CD4-positive, alpha-beta T cell (primary cell): Measurements from ENCODE around the gene RAB8B. TPM values are rescaled to one million over a fixed set of nuclear protein-coding genes. Genes with fewer than 3 reads are reported as not detected.

Experiments used
- ATAC-seq: fragments of 200-7000 bp; cut with Tn5 transposase; one replicate; pipeline ENCODE4 v1.10.0; 2022; ENCODE audit warnings: mild to moderate bottlenecking; ENCODE audit not compliant: poor library complexity
- CTCF ChIA-PET: fragments of 350-600 bp; sonication (Branson Sonifier 250); formaldehyde crosslinking; loops from one replicate; lab custom pipeline; 2021; ENCODE audit warnings: antibody characterized with exemption, inconsistent platforms; lab: Charles Lee
- POLR2A ChIA-PET: fragments of 350-600 bp; sonication (Branson Sonifier 250); formaldehyde crosslinking; loops from one replicate; lab custom pipeline; 2021; ENCODE audit warnings: antibody characterized with exemption, inconsistent platforms; lab: Charles Lee
- DNase-seq, 14 experiments: peaks; one replicate each; pipeline ENCODE4 v3.0.0-alpha.2; 2013 to 2020; ENCODE audit warnings: mixed read lengths in 2 of 14
- H3K27ac ChIP-seq, 2 donors: one replicate each; pipeline versions ENCODE4 v1.5.1 to v1.7.0; 2013; ENCODE audit warnings: low read length in 2 of 2, low read depth in 1 of 2, mild to moderate bottlenecking in 1 of 2
- H3K27me3 ChIP-seq, 2 experiments: 1 replicate in 1 of 2; 2 replicates in 1 of 2; pipeline versions ENCODE4 v1.6.1 to v1.7.0; 2013; ENCODE audit warnings: low read length in 2 of 2, control low read depth in 1 of 2, mild to moderate bottlenecking in 1 of 2, moderate library complexity in 1 of 2; ENCODE audit not compliant: insufficient read depth in 2 of 2, control insufficient read depth in 1 of 2
- H3K36me3 ChIP-seq: one replicate; pipeline ENCODE4 v1.6.1; 2013; ENCODE audit warnings: low read length, control low read depth; ENCODE audit not compliant: insufficient read depth
- H3K4me1 ChIP-seq: one replicate; pipeline ENCODE4 v1.6.1; 2013; ENCODE audit warnings: low read length, control low read depth; ENCODE audit not compliant: insufficient read depth
- H3K4me3 ChIP-seq: one replicate; pipeline ENCODE4 v1.5.1; 2013; ENCODE audit warnings: mild to moderate bottlenecking, low read length, moderate library complexity
- H3K9me3 ChIP-seq, 2 experiments: 1 replicate in 1 of 2; 2 replicates in 1 of 2; pipeline versions ENCODE4 v1.6.1 to v1.7.0; 2013; ENCODE audit warnings: low read length in 2 of 2, mild to moderate bottlenecking in 2 of 2, control low read depth in 1 of 2, moderate library complexity in 1 of 2; ENCODE audit not compliant: control insufficient read depth in 1 of 2, insufficient read depth in 1 of 2
- H3K27ac Mint-ChIP-seq: one replicate; pipeline ENCODE4 v1.8.0; 2020; ENCODE audit warnings: mixed read lengths
- H3K27me3 Mint-ChIP-seq: one replicate; pipeline ENCODE4 v1.8.0; 2021; ENCODE audit warnings: mixed read lengths
- H3K36me3 Mint-ChIP-seq: one replicate; pipeline ENCODE4 v1.8.0; 2021; ENCODE audit warnings: low read depth, mixed read lengths
- H3K4me1 Mint-ChIP-seq: one replicate; pipeline ENCODE4 v1.8.0; 2021; ENCODE audit warnings: low read depth, mixed read lengths
- H3K4me3 Mint-ChIP-seq: one replicate; pipeline ENCODE4 v1.8.0; 2020; ENCODE audit warnings: mild to moderate bottlenecking, mixed read lengths
- H3K9me3 Mint-ChIP-seq: one replicate; pipeline ENCODE4 v1.8.0; 2020; ENCODE audit warnings: mixed read lengths
- intact Hi-C, 2 experiments: fragments of 100-400 bp; cut with DNase I in 1 of 2; cut with micrococcal nuclease in 1 of 2; formaldehyde crosslinking; loops; one replicate each; pipeline versions ENCODE4 v1.15.1 to v1.9.0; 2023 to 2025; cut with DNase I, micrococcal nuclease
- total RNA-seq, 174 experiments: library from RNA in 2 of 174; stranded (reverse) in 2 of 174; gene quantifications; one replicate each; pipeline ENCODE4 v1.2.3 and lab custom pipeline; 2021 to 2026
- TF ChIP-seq, protein P1 (sequence below): fragments of 200-600 bp; IDR thresholded peaks from one replicate; pipeline ENCODE4 v1.8.0; 2022; ENCODE audit warnings: antibody characterized with exemption, mild to moderate bottlenecking

Gene RAB8B
- total RNA-seq, 2 experiments from 2014 or later = 74.5 to 75.2 TPM

- Histone ChIP-seq H3K27me3 (no peaks in the 10 kb centered on the region), H3K36me3 (peaks cover 15% of the 10 kb centered on the region), H3K27ac (peak overlapping the region; percentile 30 to 60), H3K4me3 (no peak overlapping the region), H3K4me1 (peaks cover 33% of the 10 kb centered on the region), H3K9me3 (no peaks in the 10 kb centered on the region)
- Mint-ChIP-seq H3K4me1 (peaks cover 84% of the 10 kb centered on the region), H3K27ac (peak overlapping the region; percentile 85), H3K27me3 (no peaks in the 10 kb centered on the region), H3K9me3 (no peaks in the 10 kb centered on the region), H3K4me3 (no peak overlapping the region), H3K36me3 (peaks cover 40% of the 10 kb centered on the region)
- ChIA-PET POLR2A (interaction anchor here (0.6 to 12.0 kb wide), 13 partner anchors 9 to 877 kb away, joined by 3 to 176 read pairs (median 5); partner anchors contain the start of genes RAB8B and RPS27L), CTCF (interaction anchor here (0.7 to 3.5 kb wide), 8 partner anchors 10 to 838 kb away, joined by 3 to 9 read pairs (median 3); no protein-coding TSS in a partner anchor)
- intact Hi-C loops = loop anchor here in 1 of 2 experiments (1.0 kb wide), 1 partner anchor 37 kb away; no protein-coding TSS in a partner anchor
- TF ChIP-seq, protein P1, sequence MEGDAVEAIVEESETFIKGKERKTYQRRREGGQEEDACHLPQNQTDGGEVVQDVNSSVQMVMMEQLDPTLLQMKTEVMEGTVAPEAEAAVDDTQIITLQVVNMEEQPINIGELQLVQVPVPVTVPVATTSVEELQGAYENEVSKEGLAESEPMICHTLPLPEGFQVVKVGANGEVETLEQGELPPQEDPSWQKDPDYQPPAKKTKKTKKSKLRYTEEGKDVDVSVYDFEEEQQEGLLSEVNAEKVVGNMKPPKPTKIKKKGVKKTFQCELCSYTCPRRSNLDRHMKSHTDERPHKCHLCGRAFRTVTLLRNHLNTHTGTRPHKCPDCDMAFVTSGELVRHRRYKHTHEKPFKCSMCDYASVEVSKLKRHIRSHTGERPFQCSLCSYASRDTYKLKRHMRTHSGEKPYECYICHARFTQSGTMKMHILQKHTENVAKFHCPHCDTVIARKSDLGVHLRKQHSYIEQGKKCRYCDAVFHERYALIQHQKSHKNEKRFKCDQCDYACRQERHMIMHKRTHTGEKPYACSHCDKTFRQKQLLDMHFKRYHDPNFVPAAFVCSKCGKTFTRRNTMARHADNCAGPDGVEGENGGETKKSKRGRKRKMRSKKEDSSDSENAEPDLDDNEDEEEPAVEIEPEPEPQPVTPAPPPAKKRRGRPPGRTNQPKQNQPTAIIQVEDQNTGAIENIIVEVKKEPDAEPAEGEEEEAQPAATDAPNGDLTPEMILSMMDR = no peak
- DNase-seq (no peak), ATAC-seq (no peak)
Measured at GRCh38 chr15:63231206-63231605, 41.8 kb downstream of the RAB8B start.

GRCh38 chr15:63231706-63232105 lies 42.3 kb downstream of the RAB8B start:
- Histone ChIP-seq H3K4me3 (no peak overlapping the region), H3K4me1 (peaks cover 32% of the 10 kb centered on the region), H3K27me3 (no peaks in the 10 kb centered on the region), H3K9me3 (no peaks in the 10 kb centered on the region), H3K36me3 (peaks cover 12% of the 10 kb centered on the region), H3K27ac (peak overlapping the region; percentile 8 to 60)
- TF ChIP-seq, protein P1 = no peak
- Mint-ChIP-seq H3K4me1 (peaks cover 84% of the 10 kb centered on the region), H3K27me3 (no peaks in the 10 kb centered on the region), H3K36me3 (peaks cover 36% of the 10 kb centered on the region), H3K4me3 (peak overlapping the region; percentile 5), H3K9me3 (no peaks in the 10 kb centered on the region), H3K27ac (peak overlapping the region; percentile 85)
- CTCF ChIA-PET = interaction anchor here (0.7 to 3.5 kb wide), 11 partner anchors 10 to 837 kb away, joined by 3 to 9 read pairs (median 3); no protein-coding TSS in a partner anchor
- DNase-seq = peak in 1 of 14 experiments; percentile 40
- ATAC-seq = peak; percentile 40
- intact Hi-C loops = loop anchor here in 1 of 2 experiments (1.0 kb wide), 1 partner anchor 37 kb away; no protein-coding TSS in a partner anchor
- POLR2A ChIA-PET = interaction anchor here (1.2 to 12.0 kb wide), 12 partner anchors 9 to 183 kb away, joined by 3 to 176 read pairs (median 7); partner anchors contain the start of genes RAB8B and RPS27L

- H3K27ac Mint-ChIP-seq = peak overlapping the region; percentile 85
- peaks cover 6% of the 10 kb centered on the region for H3K36me3 ChIP-seq
- H3K36me3 Mint-ChIP-seq = peaks cover 42% of the 10 kb centered on the region
- no peaks in the 10 kb centered on the region for H3K27me3 ChIP-seq
- H3K4me1 Mint-ChIP-seq = peaks cover 84% of the 10 kb centered on the region
- ChIA-PET POLR2A (interaction anchor here (0.7 to 12.0 kb wide), 16 partner anchors 8 to 184 kb away, joined by 3 to 176 read pairs (median 6); partner anchors contain the start of genes APH1B, RAB8B and RPS27L), CTCF (interaction anchor here (0.9 to 3.5 kb wide), 11 partner anchors 12 to 266 kb away, joined by 3 to 9 read pairs (median 3); no protein-coding TSS in a partner anchor)
- H3K4me1 ChIP-seq = peaks cover 27% of the 10 kb centered on the region
- DNase-seq = peak in 3 of 14 experiments; percentile 48 to 83 (median 50)
- H3K9me3 Mint-ChIP-seq = no peaks in the 10 kb centered on the region
- ATAC-seq = peak; percentile 81
- no peak overlapping the region for H3K4me3 ChIP-seq
- H3K9me3 ChIP-seq = no peaks in the 10 kb centered on the region
- TF ChIP-seq, protein P1 = no peak
- H3K4me3 Mint-ChIP-seq = peak overlapping the region; percentile 28
- peak overlapping the region; percentile 16 to 60 for H3K27ac ChIP-seq
- intact Hi-C loops = no loop called here
- H3K27me3 Mint-ChIP-seq = no peaks in the 10 kb centered on the region
Measured at GRCh38 chr15:63232405-63232804, 43.0 kb downstream of the RAB8B start.
